DND-41 (cell line): ENCODE measurements around the gene BCL2L13.

Experiments
- ATAC-seq: fragments of 200-7000 bp; cut with Tn5 transposase; 3 replicates; pipeline ENCODE4 v1.9.1; 2021; ENCODE audit warnings: low read depth; ENCODE audit not compliant: insufficient read depth
- DNase-seq: peaks from one replicate; pipeline ENCODE4 v3.0.0-alpha.2; 2020
- H2AFZ ChIP-seq: 2 replicates; pipeline ENCODE4 v1.6.0; 2012; ENCODE audit warnings: low read depth, low read length
- H3K27ac ChIP-seq: 2 replicates; pipeline ENCODE4 v1.5.1; 2012; ENCODE audit warnings: low read length, inconsistent platforms
- H3K27me3 ChIP-seq: fragments of 200-600 bp; sonication (generic); 2 replicates; pipeline ENCODE4 v1.6.0; 2012; ENCODE audit warnings: low read length, mild to moderate bottlenecking, inconsistent platforms; ENCODE audit not compliant: insufficient read depth, poor library complexity
- H3K36me3 ChIP-seq: 2 replicates; pipeline ENCODE4 v1.5.1; 2012; ENCODE audit warnings: low read length, inconsistent platforms; ENCODE audit not compliant: insufficient read depth
- H3K4me1 ChIP-seq: 2 replicates; pipeline ENCODE4 v1.5.1; 2012; ENCODE audit warnings: mild to moderate bottlenecking, low read length; ENCODE audit not compliant: insufficient read depth
- H3K4me2 ChIP-seq: 2 replicates; pipeline ENCODE4 v1.6.0; 2012; ENCODE audit warnings: mild to moderate bottlenecking, moderate library complexity, low read length, inconsistent platforms; ENCODE audit not compliant: insufficient read depth
- H3K4me3 ChIP-seq, 2 experiments: fragments of 200-600 bp in 1 of 2; shearing (Covaris generic) in 1 of 2; 2 replicates each; pipeline ENCODE4 v1.5.1; 2012 to 2016; ENCODE audit warnings: inconsistent platforms in 2 of 2, low read length in 2 of 2, mild to moderate bottlenecking in 2 of 2, low read depth in 1 of 2, moderate library complexity in 1 of 2
- H3K79me2 ChIP-seq: 2 replicates; pipeline ENCODE4 v1.6.0; 2012; ENCODE audit warnings: low read length, inconsistent platforms; ENCODE audit not compliant: insufficient read depth
- H3K9ac ChIP-seq: 2 replicates; pipeline ENCODE4 v1.6.0; 2012; ENCODE audit warnings: low read depth, mild to moderate bottlenecking, inconsistent platforms, low read length, moderate library complexity
- H3K9me3 ChIP-seq: 2 replicates; pipeline ENCODE4 v1.5.1; 2012; ENCODE audit warnings: low read length, moderate library complexity, mild to moderate bottlenecking, inconsistent platforms; ENCODE audit not compliant: insufficient read depth, severe bottlenecking
- H4K20me1 ChIP-seq: 2 replicates; pipeline ENCODE4 v1.6.0; 2012; ENCODE audit warnings: low read length; ENCODE audit not compliant: insufficient read depth
- CTCF ChIP-seq: IDR thresholded peaks from 2 replicates; pipeline ENCODE4 v1.5.1; 2012; ENCODE audit warnings: borderline replicate concordance, low read length, moderate library complexity, mild to moderate bottlenecking; ENCODE audit not compliant: poor library complexity, severe bottlenecking; ENCODE audit errors: extremely low read depth
- EZH2 ChIP-seq: IDR thresholded peaks from 3 replicates; pipeline ENCODE4 v1.6.1; 2012; ENCODE audit warnings: borderline replicate concordance, low read depth, mild to moderate bottlenecking, moderate library complexity, low read length, inconsistent platforms; ENCODE audit not compliant: severe bottlenecking

Gene BCL2L13

GRCh38 chr22:17672417-17672991, 33.9 kb downstream of the BCL2L13 start:
- no peak overlapping the region for H3K4me3 ChIP-seq
- DNase-seq (no peak), ATAC-seq (no peak)
- no peak overlapping the region for H2AFZ ChIP-seq
- peaks cover 2% of the 10 kb centered on the region; the same call in 1 of the 2 replicates for H3K79me2 ChIP-seq
- H3K36me3 ChIP-seq: peaks cover 9% of the 10 kb centered on the region; the same call in 1 of the 2 replicates
- H3K4me1 ChIP-seq: no peaks in the 10 kb centered on the region
- H3K27me3 ChIP-seq: no peaks in the 10 kb centered on the region
- TF ChIP-seq EZH2: no peak
- TF ChIP-seq CTCF: no peak
- H4K20me1 ChIP-seq: no peaks in the 10 kb centered on the region
- H3K9ac ChIP-seq: no peak overlapping the region
- H3K4me2 ChIP-seq: no peak overlapping the region
- no peak overlapping the region for H3K27ac ChIP-seq
- no peaks in the 10 kb centered on the region for H3K9me3 ChIP-seq

- Histone ChIP-seq H3K4me1 (no peaks in the 10 kb centered on the region), H2AFZ (no peak overlapping the region), H3K4me2 (no peak overlapping the region), H4K20me1 (no peaks in the 10 kb centered on the region), H3K9ac (no peak overlapping the region), H3K27me3 (no peaks in the 10 kb centered on the region), H3K79me2 (peaks cover 5% of the 10 kb centered on the region; the same call in 1 of the 2 replicates), H3K27ac (no peak overlapping the region), H3K4me3 (no peak overlapping the region), H3K9me3 (no peaks in the 10 kb centered on the region), H3K36me3 (peaks cover 8% of the 10 kb centered on the region; the same call in 1 of the 2 replicates)
- TF ChIP-seq CTCF (no peak), EZH2 (no peak)
- no peak for DNase-seq
- ATAC-seq: no peak
Measured at GRCh38 chr22:17674152-17674551, 35.6 kb downstream of the BCL2L13 start.

- H3K27ac ChIP-seq: no peak overlapping the region
- DNase-seq: no peak
- H3K4me2 ChIP-seq: no peak overlapping the region
- peaks cover 2% of the 10 kb centered on the region; the same call in 1 of the 2 replicates for H3K36me3 ChIP-seq
- ATAC-seq: no peak
- no peak overlapping the region for H2AFZ ChIP-seq
- H4K20me1 ChIP-seq: no peaks in the 10 kb centered on the region
- no peaks in the 10 kb centered on the region for H3K4me1 ChIP-seq
- TF ChIP-seq CTCF: no peak
- no peak for TF ChIP-seq EZH2
- no peak overlapping the region for H3K9ac ChIP-seq
- H3K79me2 ChIP-seq: peaks cover 5% of the 10 kb centered on the region; the same call in 1 of the 2 replicates
- no peaks in the 10 kb centered on the region for H3K27me3 ChIP-seq
- H3K9me3 ChIP-seq: no peaks in the 10 kb centered on the region
- H3K4me3 ChIP-seq: no peak overlapping the region
Measured at GRCh38 chr22:17675584-17675983, 37.0 kb downstream of the BCL2L13 start.
